ENCODE results near the gene AGTPBP1.

Gene AGTPBP1

GRCh38 chr9:85716031-85716877 is 25.5 kb downstream of the AGTPBP1 start:
- no peak for DNase-seq

- DNase-seq, result no peak
These were observed 26.2 kb downstream of the AGTPBP1 start for GRCh38 chr9:85715587-85715986.

DNA sequence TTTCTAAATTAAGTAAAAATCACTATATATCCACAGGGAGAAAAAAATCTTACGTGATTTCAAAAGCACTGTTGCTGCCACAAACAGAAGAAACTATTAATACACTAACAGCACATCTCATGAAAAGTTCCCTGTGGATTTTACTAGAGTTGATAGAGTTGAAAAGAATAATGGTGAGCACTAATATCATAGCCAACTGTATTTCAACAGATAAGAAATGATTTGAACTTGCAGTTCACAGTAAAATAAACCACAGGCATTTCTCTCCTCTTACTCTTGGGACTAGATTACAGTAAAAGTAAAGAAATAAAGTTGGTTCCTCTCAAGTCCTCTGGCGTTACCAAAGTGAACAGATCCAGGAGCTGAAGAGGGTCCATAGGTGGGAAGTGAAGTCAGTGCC is 27.9 kb downstream of the AGTPBP1 start:
- no peak for DNase-seq

DNA sequence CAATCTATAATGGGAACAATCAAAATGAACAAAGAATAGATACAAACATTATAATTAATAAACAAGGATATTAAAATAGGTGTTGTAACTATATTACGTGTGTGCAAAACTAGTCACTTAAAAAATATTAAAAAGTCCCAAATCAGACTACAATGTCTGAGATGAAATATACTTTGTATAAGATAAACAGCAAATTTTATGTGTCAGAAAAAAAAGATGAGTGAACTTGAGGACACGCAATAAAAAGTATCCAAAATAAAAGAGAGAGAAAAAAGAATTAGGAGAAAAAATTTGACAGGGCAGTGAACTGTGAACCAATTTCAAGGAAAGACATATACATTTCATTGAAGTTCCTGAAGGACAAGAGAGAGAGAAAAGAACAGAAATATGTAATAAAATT is 37.0 kb downstream of the AGTPBP1 start:
- no peak for DNase-seq

DNA sequence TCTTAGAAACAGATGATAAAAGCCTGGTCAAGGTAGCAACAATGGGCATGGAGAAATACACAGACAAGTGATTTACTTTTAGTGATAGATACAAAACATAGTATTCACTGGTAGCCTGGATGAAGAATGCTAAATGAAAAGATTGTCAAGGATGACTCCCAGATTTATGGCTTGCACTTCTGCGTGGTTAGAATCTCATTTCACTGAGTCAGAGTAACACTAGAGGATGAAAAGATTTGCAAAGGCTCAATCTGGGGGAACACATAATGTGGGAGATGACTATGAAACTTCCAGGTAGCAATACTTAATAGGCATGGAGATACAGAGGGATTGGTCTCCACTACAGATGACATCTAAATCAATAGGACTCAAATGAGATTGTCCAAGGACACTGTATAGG is 38.4 kb downstream of the AGTPBP1 start:
- DNase-seq, result no peak

GRCh38 chr9:85702726-85703289 is 38.9 kb downstream of the AGTPBP1 start:
- DNase-seq, result no peak

DNA sequence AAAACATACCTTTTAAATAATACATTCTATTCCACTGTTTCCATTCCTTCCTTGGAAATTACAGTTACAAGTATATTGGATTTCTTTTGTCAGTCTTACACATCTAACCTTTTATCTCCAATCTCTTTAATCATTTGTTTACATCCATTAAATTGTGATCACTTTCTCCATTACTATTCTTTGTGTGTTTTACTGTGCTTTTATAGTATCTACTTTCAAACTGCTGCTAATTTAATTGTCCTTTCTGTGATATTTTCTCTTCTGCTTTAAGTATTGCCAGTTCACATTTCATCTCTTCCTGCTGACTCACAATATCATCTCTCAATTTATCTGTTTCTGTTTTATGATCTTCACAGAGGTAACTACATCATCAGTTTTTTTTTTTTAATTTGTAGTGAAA is 39.6 kb downstream of the AGTPBP1 start:
- DNase-seq, result no peak

DNA sequence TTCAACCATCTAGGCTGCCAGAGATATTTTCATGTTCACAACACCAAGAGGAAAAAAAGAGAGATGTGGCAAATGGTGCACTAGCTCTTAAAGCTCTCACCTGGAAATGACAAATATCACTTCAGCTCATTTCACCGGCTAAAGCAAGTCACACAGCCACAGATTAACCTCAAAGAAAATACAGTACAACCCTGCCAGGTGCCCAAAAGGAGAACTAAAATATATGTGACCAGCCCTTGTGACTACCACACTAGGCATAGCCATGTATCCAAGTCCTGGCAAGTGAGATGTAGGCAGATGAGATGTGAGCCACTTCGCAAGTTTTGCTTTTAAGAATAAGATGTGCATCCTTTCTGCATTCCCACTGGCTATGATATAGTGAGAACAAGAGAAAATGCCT is 41.4 kb downstream of the AGTPBP1 start:
- no peak for DNase-seq

- no peak for DNase-seq
These were observed 53.4 kb downstream of the AGTPBP1 start for GRCh38 chr9:85688361-85688760.

DNA sequence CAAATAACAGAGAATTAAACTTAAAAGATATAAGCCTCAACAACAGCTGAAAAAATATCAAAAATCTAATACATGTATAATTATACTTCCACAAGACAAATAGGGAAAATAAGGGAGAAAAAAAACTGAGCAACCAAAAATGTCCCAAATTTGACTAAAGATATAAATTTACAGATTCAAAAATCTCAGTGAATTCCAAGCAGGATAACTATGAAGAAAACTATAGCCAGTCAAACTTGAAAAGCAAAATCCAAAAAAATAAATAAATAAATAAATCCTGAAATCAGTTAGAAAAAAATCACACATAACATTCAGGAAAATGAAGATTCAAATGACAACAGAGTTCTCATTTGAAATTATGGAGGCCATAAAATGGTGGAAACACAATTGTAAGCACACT is 56.7 kb downstream of the AGTPBP1 start:
- DNase-seq, result no peak

DNA sequence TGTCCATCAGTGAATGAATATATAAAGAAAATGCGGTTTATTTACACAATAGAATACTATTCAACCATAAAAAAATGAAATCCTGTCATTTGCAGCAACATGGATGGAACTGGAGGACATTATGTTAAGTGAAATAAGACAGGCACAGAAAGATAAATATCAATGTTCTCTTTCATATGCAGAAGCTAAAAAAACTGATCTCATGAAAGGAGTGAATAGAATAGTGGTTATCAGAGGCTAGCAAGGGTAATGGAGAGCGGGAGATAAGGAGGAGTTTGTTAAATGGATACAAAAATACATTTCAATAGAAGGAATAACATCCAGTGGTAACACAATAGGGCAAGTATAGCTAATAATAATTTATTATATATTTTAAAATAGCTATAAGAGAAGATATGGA is 65.0 kb downstream of the AGTPBP1 start:
- no peak for DNase-seq

DNA sequence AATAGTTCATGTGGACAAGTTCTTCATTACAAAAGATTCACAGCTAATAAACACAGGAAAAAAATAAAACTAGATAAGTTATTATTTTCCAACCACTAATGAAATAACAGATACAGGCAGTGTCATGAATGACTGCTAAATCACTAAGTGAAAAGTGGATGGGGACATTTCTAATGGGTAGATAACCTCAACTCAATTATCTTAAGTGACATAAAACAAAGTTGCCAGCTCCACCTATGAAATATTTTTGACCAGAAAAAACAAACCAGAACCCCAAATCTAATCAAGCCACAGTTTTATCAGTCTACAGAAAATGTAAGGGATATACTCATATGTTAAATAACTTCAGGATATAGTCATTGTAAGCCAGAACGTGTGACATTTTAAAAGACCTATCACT is 74.4 kb downstream of the AGTPBP1 start:
- DNase-seq, result no peak

GRCh38 chr9:85666086-85666485 is 75.7 kb downstream of the AGTPBP1 start:
- no peak for DNase-seq

DNA sequence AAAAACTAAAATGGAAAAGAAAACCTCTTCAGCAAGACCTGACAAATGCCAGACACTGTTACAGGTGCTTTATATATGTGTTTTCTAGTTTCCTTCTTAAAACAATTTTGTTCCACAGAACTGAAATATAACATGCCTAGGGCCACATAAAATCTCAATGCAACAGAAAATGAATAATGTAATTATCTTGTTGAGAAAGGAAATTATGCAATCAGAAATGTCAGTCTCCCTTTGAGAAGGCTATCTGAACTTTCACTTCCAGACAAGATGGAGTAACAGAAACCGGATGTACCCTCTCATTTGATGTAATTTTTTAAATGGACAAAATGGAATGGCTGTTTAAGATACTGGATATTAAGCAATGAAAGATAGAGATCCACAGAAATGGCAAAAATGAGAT is 79.2 kb downstream of the AGTPBP1 start:
- DNase-seq, result no peak

DNA sequence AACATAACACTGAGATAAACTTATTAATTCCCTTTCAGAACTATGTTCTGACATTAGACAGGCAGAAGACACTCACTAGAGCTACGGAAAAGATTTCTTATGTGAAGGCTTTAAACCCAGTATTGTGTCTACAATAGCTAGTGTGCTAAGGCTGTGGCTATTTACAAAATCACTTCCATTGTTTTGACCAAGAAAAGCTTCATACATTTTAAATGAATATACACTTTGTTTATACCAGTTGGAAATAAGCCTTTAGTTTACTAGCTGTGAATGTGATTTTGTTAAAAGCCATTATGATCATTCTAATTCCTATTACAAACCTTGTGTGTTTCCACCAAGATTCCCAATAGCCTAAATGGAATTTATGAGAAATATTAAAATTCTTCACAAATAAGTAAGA is 83.0 kb downstream of the AGTPBP1 start:
- DNase-seq, result no peak

DNA sequence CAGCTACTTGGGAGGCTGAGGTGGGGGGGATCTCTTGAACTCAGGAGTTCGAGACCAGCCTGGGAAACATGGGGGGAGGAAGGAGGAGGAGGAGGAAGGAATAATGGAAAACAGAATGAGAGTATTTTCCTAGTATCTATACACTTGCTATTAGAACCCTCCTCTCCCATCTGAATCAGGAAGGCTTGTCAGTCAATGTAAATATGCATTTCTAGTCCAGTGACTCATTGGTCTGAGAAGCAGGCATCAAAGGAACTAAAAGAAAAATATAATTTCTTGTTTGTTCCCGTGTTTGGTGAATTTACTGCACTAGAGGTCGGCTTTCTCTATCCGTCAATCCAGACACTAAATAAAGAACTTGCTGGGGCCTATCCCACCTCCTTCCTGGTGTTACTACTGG is 88.6 kb downstream of the AGTPBP1 start:
- no peak for DNase-seq

GRCh38 chr9:85647571-85647970 is 94.2 kb downstream of the AGTPBP1 start:
- DNase-seq, result no peak

DNA sequence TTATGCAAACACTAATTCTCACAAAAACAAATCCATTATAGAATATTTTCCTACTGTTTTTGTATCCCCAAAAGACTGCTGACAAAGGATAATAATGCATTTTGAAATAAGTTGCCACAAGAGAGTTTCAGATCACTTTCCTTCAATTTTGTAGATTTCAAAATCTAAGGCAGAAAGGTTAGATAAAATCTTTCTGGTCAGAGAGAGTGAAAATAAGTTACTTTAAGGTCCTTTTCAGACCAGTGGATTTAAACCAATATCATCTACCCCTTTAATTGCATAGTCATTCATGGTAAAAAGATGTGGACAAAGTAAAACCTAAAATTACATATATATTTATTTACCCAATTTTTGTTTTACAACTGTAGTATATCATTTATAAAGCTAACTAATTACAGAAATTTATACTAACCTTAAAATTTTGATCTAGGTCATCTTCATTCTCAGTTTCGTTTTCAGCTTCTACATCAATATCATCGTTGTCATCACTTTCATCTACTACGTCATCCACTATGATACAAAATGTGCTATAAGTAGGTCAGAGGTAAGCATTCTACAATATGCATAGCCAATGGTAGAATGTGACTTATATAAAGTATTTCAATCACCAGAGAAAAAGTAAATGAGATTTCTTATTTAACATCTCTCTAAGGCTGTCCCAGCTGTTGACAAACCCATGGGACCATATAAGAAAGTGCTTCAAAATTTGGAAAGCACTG is 95.7 kb downstream of the AGTPBP1 start:
- no peak for DNase-seq

DNA sequence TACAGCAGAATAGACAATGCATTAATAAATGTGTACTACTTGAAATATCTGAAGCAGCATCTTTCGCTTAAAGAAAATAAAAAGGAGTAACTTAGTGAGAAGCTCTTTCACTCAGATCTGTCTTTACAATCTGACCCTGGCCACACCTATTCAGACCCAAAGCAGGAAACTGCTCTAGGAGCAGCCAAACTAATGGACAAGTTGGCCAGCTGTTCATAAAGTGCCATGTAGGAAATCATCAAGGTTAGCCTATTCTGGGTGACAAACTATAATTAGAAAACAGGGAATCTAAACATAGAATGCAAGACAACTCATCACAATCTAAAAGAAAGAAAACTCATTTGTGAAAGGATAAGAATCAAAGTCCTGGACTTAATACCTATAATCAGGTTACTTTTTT is 101.3 kb downstream of the AGTPBP1 start:
- DNase-seq, result no peak

DNA sequence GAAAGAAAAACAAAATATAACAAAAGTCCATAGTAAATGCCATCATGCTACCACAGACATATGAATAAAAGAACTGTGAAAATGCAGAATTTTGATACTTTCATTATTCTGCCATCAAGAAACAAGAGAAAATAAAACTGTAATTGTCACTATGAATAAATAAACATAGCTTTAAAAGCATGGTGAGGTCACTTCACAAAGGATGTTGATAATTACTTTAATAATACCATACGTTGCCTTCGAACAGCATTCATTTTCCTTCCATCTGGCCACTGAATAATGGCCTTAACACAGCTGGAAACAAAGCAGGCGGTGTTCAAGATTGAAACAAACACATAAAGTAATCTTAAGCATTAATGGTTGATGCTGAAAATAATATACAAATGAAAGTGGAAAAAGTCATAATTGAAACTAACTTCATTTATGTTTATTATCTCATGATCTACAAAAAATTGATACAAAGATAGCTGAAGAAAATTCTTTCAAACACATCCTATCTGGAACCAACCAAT is 102.0 kb downstream of the AGTPBP1 start:
- no peak for DNase-seq

DNA sequence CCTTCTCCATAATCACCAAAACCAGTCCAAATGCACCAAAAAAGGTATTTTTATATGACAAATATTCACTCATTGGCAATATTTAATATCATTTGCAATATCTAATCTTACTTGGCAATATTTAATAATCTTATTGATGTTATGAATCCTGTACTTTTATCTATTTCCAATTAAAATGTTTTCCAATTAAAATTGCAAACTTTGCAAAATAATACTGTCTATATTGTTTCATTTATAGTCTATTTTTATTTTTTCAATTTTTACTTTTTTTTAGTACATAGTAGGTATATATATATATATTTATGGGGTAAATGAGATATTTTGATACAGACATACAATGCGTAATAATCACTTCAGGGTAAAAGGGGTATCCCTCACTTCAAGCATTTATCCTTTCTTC is 109.9 kb downstream of the AGTPBP1 start:
- no peak for DNase-seq

DNA sequence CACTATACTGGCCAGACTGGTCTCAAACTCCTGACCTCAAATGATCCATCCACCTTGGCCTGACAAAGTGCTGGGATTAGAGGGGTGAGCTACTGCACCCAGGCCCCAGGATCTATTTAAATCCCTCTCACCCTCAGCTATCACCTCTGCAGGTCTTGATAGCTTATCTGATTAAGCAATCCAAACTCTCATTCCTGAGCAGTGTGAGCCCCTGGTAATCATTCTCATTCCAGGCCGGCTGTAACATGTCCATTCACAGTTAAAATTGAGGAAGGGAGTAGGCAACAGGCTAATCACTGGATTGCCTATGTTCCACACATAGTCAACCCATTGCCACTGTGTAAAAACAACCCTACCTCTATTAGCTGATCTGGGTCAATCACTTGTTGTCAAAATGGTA is 111.1 kb downstream of the AGTPBP1 start:
- no peak for DNase-seq

DNA sequence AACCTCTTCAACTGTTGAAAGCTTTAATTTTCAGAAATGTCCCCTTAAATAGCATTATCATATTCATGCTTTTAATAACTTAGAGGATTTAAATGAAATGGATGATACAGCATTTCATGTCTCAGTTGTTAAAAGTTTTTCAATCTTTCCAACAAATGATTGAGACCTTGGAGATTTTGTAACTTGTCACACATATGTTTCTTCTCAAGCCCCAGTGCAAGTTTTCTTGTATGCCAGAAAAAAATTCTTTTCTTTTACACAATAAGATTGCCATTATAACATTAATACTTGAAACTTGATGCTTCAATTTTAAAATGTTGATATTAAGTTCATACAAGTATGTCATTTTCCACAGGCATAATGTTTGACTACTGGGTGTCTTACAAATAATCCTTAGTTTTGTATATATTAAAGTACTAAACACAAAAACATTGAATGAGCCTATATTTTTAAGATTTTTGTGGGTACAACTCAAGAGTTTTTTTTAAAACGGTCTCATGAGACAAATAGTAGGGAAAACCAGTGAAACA is 124.5 kb downstream of the AGTPBP1 start:
- DNase-seq, result no peak

DNA sequence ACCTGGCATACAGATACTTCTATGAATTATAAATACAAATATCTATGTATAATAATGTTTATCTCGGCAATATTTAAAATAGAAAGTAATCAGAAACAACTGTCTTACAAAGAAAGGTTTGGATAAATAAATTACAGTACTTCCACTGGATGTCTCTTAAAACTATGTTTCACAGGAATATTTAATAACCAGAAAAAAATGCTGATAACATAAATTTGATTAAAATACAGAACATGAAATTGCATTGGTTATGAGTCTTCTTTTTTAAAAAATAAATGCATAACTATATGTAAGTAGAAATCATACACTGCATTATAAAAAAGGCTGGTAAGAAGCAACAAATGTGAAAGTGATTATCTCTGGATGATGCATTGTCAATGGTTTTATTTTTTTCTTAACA is 126.0 kb downstream of the AGTPBP1 start:
- no peak for DNase-seq
